Pancreas (tissue), 10 donors: ENCODE measurements around the gene FGB. TPM values are rescaled to one million over a fixed set of nuclear protein-coding genes. Genes with fewer than 3 reads are reported as not detected.

Experiments used
- ATAC-seq, 4 donors: fragments of 200-7000 bp; cut with Tn5 transposase; one replicate each; pipeline versions ENCODE4 v1.8.0 to v1.9.1; 2020; ENCODE audit warnings: mild to moderate bottlenecking in 4 of 4, moderate library complexity in 4 of 4
- DNase-seq, 6 donors: peaks; one replicate each; pipeline ENCODE4 v3.0.0-alpha.2; 2020
- FAIRE-seq: peaks from 2 replicates; lab custom pipeline; 2012; peaks lifted over from hg19 to GRCh38; lab: Jason Lieb, UNC
- H3K27ac ChIP-seq, 4 donors: fragments of 200-600 bp; sonication (generic); 1 replicate in 3 of 4; 2 replicates in 1 of 4; pipeline versions ENCODE4 v1.5.0 to v1.8.0; 2020
- H3K27me3 ChIP-seq, 4 donors: fragments of 200-600 bp; one replicate each; pipeline ENCODE4 v1.8.0; 2021
- H3K36me3 ChIP-seq, 3 donors: fragments of 200-600 bp; sonication (generic) in 1 of 3; one replicate each; pipeline versions ENCODE4 v1.5.0 to v1.8.0; 2020 to 2021
- H3K4me1 ChIP-seq, 3 donors: fragments of 200-600 bp; one replicate each; pipeline ENCODE4 v1.8.0; 2021
- H3K4me3 ChIP-seq, 4 donors: fragments of 200-600 bp; sonication (generic) in 2 of 4; one replicate each; pipeline versions ENCODE4 v1.5.0 to v1.8.0; 2020 to 2021
- H3K9me3 ChIP-seq, 4 donors: fragments of 200-600 bp; one replicate each; pipeline ENCODE4 v1.8.0; 2021
- CTCF ChIP-seq, 4 donors: fragments of 200-600 bp; sonication (generic) in 3 of 4; IDR thresholded peaks; one replicate each; pipeline versions ENCODE4 v1.5.0 to v1.8.0; 2021; ENCODE audit warnings: antibody characterized with exemption in 4 of 4
- WGBS, 2 donors: extraction: QIAGEN DNeasy Blood & Tissue Kit; methylation state at CpG; one replicate each; pipeline ENCODE4 v1.1.7; 2013; 5-methylcytosine and 5-hydroxymethylcytosine counted together
- intact Hi-C, 3 donors: fragments of 100-400 bp; cut with DNase I; formaldehyde crosslinking; loops; one replicate each; pipeline versions ENCODE4 v1.11.1 to v1.14.2; 2022
- polyA plus RNA-seq, 2 donors: library from polyadenylated mRNA; stranded (reverse); fragments of 200-250 nt; gene quantifications; one replicate each; pipeline ENCODE4 v1.2.3, GENCODE V29; 2013
- total RNA-seq, 6 donors: library from RNA; stranded (reverse); fragmentation: NEBNext Ultra II Directional in 4 of 6; extraction: Animal tissue kit (Norgen Biotek cat#: 25700) in 4 of 6; gene quantifications; one replicate each; pipeline versions ENCODE4 v1.2.1 to v1.2.4, GENCODE V29; 2021 to 2023
- donor health status: healthy with polysubstance abuse.
- donor health status: DM: no; HTN: no; CAD: no; lungs with moderate emphysema.
- donor health status: DM: no; HTN: no; CAD: no.
- donor health status: control.
- donor health status: control.
- donor health status: Bipolar disorder and iron deficiency.
- donor health status: DM: yes; HTN: yes; CAD: no.
- donor health status: DM: no; HTN: no; CAD: no.
- donor health status: DM: no; HTN: no; CAD: no.
- donor health status: DM: yes; HTN: yes; CAD: no.

FGB gene
- total and polyA plus RNA-seq, 8 donors, result 0.20 to 6.6 (median 1.3) TPM; not detected in 2

- Histone ChIP-seq H3K27me3 (no peaks in the 10 kb centered on the region), H3K9me3 (no peaks in the 10 kb centered on the region), H3K27ac (no peak overlapping the region), H3K36me3 (no peaks in the 10 kb centered on the region), H3K4me3 (no peak overlapping the region), H3K4me1 (no peaks in the 10 kb centered on the region)
- intact Hi-C loops, result no loop called here
- ATAC-seq (no peak), FAIRE-seq (no peak), DNase-seq (no peak)
- no peak for TF ChIP-seq CTCF (IDR thresholded peaks at IDR 0.05)
- 35 to 49% methylated on average over 2 of the region's 2 CpGs for WGBS, 2 donors
Observed at GRCh38 chr4:154582723-154583122, 19.9 kb downstream of the FGB start.

- intact Hi-C loops, result no loop called here
- no peak for TF ChIP-seq CTCF (IDR thresholded peaks at IDR 0.05)
- H3K27ac ChIP-seq, result no peak overlapping the region
- DNase-seq (no peak), FAIRE-seq (no peak), ATAC-seq (no peak)
- H3K4me1 ChIP-seq, result no peaks in the 10 kb centered on the region
- no peaks in the 10 kb centered on the region for H3K9me3 ChIP-seq
- H3K36me3 ChIP-seq, result no peaks in the 10 kb centered on the region
- WGBS, 2 donors, result 74 to 86% methylated on average over 3 of the region's 3 CpGs
- no peak overlapping the region for H3K4me3 ChIP-seq
- H3K27me3 ChIP-seq, result no peaks in the 10 kb centered on the region
Observed at GRCh38 chr4:154583230-154583629, 20.4 kb downstream of the FGB start.

- no peak for ATAC-seq
- Histone ChIP-seq H3K27me3 (no peaks in the 10 kb centered on the region), H3K4me3 (no peak overlapping the region), H3K4me1 (no peaks in the 10 kb centered on the region), H3K9me3 (no peaks in the 10 kb centered on the region), H3K27ac (no peak overlapping the region), H3K36me3 (no peaks in the 10 kb centered on the region)
- TF ChIP-seq CTCF (IDR thresholded peaks at IDR 0.05), result no peak
- no peak for DNase-seq
- no peak for FAIRE-seq
- intact Hi-C loops, result no loop called here
Observed at GRCh38 chr4:154583677-154584076, 20.9 kb downstream of the FGB start.

GRCh38 chr4:154584259-154584658 lies 21.4 kb downstream of the FGB start:
- Histone ChIP-seq H3K27ac (no peak overlapping the region), H3K27me3 (no peaks in the 10 kb centered on the region), H3K9me3 (no peaks in the 10 kb centered on the region), H3K36me3 (no peaks in the 10 kb centered on the region), H3K4me3 (no peak overlapping the region), H3K4me1 (no peaks in the 10 kb centered on the region)
- intact Hi-C loops, result no loop called here
- DNase-seq, result no peak
- TF ChIP-seq CTCF (IDR thresholded peaks at IDR 0.05), result no peak
- WGBS, 2 donors, result 81 to 85% methylated on average over 5 of the region's 5 CpGs
- ATAC-seq, result no peak
- FAIRE-seq, result no peak

GRCh38 chr4:154585369-154586018 lies 22.7 kb downstream of the FGB start:
- no peak for TF ChIP-seq CTCF (IDR thresholded peaks at IDR 0.05)
- WGBS, 2 donors, result 75 to 89% methylated on average over 10 of the region's 10 CpGs
- DNase-seq (no peak), FAIRE-seq (no peak), ATAC-seq (no peak)
- no peaks in the 10 kb centered on the region for H3K27me3 ChIP-seq
- no peak overlapping the region for H3K4me3 ChIP-seq
- H3K4me1 ChIP-seq, result peaks cover 0 to 4% (median 0%) of the 10 kb centered on the region in 3 donors
- intact Hi-C loops, result no loop called here
- H3K9me3 ChIP-seq, result no peaks in the 10 kb centered on the region
- no peaks in the 10 kb centered on the region for H3K36me3 ChIP-seq
- H3K27ac ChIP-seq, result no peak overlapping the region
